NOMO-1 (cell line): ENCODE data around the gene RPS6KB1.
"Not testable (repeated sequence)": the region's sequence is repeated elsewhere in the genome, so short reads cannot be mapped to it uniquely, and the experiment has no call there.

Experiments
- DNase-seq, 2 experiments: peaks; one replicate each; lab custom pipeline; 2025; ENCODE audit not compliant: unreplicated experiment in 2 of 2; lab: John Stamatoyannopoulos, UW

The RPS6KB1 gene

DNA sequence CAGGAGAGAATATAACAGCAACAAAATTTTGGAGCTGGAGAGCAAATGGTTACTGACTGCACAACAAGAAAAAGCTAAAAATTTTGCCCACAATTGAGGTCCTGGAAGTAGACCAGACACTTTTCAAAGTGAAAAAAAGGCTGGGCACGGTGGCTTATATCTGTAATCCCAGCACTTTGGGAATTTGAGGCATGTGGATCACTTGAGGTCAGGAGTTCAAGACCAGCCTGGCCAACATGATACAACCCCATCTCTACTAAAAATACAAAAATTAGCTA lies 23.0 kb upstream of the RPS6KB1 start:
- DNase-seq: no peak

DNA sequence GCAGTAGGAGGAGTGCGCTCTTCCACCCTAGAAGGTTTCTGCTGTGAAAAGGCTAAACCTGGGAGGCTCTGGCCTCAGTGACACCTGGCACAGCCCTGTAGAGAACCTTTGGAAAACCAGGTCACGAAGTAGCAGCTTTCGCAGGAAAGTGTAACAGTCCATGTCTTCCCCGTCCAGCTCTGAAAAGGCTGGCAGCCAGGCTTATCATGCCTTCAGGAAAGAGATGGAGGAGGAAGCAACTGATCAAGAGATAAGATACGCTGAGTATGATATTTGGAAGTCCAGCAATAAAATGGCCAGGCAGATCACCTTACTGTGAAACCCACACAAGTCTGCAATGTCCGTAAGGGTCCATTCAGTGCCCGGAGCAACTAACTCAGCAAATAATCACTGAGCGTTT lies 22.4 kb upstream of the RPS6KB1 start:
- DNase-seq: no peak

DNA sequence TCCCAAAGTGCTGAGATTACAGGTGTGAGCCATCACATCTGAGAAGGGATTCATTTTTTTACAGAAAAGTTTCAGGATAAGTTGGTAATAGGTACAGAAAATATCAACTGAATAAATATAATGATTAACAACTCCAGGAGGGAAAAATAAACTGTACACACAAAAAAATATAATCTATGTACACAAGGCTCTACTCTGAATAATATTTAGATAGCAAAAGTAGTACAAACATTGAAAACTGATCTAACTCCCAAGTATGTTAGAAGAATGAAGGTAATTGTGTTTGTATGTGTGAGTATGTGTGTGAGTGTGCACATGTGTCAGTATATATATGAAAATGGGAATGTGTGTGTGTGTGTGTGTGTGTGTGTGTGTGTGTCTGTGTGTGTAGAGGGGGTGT lies 20.6 kb upstream of the RPS6KB1 start:
- DNase-seq: no peak

DNA sequence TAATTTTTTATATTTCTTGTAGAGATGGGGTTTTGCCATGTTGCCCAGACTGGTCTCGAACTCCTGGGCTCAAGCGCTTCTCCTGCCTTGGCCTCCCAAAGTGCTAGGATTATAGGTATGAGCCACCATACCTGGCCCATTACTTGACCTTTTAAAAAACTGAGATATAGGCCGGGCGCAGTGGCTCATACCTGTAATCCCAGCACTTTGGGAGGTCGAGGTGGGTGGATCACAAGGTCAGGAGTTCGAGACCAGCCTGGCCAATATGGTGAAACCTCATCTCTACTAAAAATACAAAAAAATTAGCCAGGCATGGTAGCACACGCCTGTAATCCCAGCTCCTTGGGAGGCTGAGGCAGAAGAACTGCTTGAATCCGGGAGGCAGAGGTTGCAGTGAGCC lies 19.5 kb upstream of the RPS6KB1 start:
- DNase-seq: not testable (repeated sequence)

DNA sequence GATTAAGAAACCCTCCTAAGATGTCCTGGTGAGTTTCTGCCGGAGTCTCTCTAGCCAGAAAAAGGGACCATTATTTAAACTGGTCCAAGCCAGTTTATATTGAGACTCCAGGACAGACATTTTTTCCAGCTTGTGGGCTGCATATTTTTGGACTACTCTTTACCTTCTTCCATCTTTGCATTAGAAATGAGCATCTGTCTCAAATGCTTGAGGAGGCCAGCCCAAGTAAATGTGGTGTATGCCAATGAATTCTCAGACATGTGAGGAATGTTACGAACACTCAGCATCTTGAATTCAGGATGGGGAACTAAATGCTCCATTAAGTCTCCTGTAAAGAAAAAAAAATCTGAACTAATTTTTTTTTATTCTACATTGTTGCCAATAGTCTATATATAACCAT lies 18.5 kb upstream of the RPS6KB1 start:
- no peak for DNase-seq

DNA sequence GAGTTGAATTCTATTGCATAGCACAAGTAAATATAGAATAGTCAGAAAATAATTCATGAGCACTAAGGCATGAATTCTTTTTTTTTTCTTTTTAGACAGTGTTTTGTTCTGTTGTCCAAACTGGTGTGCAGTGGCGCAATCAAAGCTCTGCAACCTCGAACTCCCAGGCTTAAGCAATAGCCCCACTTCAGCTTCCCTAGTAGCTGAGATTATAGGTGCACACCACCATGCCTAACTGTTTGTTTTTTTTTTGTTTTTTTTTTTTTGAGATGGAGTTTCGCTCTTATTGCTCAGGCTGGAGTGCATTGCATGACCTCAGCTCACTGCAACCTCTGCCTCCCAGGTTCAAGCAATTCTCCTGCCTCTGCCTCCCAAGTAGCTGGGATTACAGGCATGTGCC lies 16.8 kb upstream of the RPS6KB1 start:
- peak; percentile 30 to 46 for DNase-seq

DNA sequence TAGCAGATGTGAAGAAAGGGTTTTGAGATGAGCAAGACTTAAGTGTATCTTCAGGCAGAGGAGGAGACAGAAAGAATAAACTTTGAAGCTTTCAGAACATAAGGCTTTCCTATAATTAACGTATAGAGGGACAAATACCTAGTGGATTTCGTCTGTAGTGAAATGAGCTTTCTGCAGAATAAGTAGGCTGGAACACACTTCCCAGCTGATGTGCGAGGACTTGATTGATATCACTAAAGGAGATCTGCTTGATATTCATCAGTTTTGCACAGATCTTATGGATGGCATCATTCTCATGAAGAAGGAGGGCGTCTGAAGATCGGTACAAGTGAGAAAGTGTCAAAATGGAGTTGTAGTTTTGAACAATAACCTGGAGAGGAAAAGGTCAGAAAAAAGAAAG lies 15.0 kb upstream of the RPS6KB1 start:
- no peak for DNase-seq

DNA sequence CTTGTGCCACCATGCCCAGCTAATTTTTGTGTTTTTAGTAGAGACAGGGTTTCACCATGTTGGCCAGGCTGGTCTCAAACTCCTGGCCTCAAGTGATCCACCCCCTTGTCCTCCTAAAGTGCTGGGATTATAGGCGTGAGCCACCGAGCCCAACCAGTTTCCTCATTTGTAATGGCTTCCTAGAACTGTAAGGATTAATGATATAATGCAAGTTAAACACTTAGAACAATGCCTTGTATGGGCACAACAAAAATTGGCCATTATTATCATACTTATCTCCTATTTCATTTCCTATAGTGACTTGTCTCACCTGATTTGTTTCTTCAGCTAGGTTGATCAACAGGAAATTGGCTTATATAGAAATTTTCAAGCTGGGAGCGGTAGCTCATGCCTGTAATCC lies 14.3 kb upstream of the RPS6KB1 start:
- no peak for DNase-seq

DNA sequence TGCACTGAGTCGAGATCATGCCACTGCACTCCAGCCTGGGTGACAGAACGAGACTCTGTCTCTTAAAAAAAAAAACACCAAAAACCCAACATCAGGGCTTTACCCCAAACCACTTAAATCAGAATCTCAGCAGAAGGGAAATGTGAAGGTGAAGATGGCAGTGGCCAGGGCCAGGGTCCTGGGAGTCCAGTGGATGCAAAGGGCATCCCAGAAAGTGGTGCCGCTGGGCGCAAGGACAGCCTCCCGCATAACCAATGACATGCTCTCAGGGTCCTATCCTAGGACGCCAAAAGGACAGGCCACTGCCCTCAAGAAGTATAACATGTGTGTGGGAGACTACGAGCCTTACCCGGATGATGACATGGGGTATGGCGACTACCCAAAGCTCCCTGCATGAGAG lies 8.1 kb upstream of the RPS6KB1 start:
- DNase-seq: no peak

DNA sequence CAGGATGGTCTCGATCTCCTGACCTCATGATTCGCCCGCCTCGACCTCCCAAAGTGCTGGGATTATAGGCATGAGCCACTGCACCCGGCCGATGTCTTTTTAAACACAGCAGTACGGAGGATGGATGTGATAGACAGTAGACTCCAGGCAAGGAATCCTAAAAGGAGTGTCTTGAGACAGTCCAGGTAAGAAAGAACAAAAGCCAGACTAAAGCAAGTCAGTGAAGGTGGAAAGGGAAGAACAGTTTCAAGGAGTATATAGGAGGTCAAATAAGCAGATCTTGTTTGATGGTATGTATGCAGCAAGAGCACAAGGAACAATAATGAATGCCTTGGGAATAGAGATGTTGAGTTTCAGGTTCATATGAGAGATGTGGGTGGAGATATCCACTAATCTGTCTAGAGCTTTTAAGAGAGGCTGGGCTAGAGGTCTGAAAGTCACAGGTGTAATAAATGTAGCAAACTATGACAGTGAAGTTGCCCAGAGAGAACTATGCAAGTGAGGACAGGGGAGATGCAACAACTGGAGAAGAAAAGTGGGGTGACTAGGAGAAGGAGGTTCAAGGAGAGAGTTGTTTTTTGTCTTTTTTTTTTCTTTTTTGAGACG lies 4.7 kb upstream of the RPS6KB1 start:
- DNase-seq: no peak

DNA sequence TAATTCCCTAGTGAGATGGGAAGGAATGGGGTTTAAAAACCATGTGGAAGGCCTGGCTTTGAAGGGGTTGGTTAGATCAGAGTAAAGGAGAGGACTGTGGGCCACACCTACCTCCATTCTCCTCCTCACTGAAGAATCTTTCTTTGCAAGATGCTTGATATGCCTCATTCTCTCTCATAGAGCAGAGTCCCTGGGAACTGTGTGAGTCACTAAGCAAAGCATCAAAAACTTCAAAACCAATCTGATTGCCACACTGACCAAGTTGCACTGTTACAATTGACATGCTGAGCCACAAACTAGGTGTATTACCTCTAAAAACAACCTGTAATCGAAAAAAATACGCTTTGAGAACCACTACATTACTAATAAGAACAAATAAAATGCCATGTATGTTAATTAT lies 2.2 kb upstream of the RPS6KB1 start:
- no peak for DNase-seq

DNA sequence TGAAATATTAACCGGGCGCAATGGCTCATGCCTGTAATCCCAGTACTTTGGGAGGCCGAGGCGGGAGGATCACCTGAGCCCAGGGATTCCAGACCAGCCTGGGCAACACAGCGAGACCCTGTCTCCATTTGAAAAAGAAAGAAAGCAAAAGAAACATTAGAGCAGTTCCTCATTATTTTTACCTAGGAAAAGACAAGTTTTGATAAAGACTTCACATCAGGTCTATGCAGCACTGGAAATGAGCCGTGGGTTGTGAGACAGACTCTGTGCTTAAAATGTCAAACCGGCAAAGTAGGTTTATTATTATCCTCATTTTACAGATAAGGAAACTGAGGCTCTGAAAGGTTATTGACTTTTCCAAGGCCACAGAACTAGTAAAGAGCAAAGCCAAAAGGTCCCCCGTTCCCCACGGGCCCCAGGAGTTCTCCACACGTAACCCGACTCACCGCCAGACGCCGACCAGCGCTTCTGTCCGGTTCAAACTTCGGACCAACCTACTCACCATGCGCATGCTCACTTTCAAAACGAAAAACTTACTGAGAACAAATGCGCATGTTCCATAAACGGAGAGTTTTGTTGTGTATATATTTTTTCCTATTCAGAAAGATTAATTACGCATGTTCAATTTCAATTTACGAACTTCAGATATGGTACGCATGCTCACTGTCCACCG lies 534 bp upstream of the RPS6KB1 start:
- peak; percentile 32 to 80 for DNase-seq

DNA sequence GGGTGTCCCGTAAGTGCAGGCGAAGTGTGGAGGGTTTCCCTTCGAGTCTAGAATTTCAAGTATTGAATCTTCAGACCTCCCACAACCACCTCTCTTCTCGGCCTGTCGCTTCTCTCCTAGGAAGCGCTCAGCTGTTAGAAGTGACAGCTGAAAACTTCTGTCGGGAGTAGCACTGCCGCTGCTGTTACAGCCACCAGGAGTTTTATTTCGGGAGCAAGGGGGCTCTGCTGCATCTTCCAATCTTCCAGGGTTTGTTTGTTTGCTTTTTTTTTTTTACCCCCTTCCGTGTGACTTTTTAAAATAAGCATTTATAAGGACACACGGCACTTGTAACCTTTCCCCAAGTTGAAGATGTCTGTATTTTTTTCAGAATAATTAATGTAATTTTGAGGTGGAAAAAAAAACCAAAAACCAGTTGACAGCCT lies 767 bp downstream of the RPS6KB1 start:
- peak in 1 of 2 experiments; percentile 18 for DNase-seq

DNA sequence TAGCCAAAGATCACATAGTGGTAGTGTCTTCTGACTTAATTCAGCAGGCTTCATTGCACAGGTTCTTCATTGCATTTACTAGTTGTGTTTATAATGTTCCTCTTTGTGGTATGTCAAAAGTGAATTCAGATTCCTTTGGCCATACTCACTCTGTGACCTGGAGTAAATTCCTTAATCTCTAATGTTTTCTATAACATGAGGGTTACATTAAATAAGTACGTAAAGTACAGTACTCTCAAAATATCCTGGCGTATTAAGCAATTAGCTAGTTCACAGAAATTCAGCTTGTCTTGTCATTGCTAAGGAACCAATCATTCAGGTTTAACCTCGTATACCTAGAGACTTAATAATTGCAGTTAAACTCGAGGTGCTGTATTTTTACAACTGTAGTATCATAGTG lies 4.2 kb downstream of the RPS6KB1 start:
- DNase-seq: peak in 1 of 2 experiments; percentile 0

DNA sequence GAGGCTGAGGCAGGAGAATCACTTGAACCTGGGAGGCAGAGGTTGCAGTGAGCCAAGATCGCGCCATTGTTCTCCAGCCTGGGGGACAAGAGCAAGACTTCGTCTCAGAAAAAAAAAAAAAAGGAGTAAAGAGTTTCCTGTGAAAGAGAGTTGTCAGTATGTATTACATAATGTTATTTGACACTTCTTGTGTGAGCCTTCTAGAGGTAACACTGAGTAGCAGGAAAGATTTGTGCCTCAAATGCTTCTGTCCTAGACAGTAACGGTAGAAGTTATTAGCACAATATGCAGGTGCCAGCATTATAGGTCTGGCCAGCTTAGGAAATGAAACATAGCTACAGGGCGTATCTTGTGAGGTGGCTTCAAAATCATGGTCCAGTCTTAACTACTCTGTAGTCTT lies 6.2 kb downstream of the RPS6KB1 start:
- DNase-seq: peak; percentile 11 to 57

DNA sequence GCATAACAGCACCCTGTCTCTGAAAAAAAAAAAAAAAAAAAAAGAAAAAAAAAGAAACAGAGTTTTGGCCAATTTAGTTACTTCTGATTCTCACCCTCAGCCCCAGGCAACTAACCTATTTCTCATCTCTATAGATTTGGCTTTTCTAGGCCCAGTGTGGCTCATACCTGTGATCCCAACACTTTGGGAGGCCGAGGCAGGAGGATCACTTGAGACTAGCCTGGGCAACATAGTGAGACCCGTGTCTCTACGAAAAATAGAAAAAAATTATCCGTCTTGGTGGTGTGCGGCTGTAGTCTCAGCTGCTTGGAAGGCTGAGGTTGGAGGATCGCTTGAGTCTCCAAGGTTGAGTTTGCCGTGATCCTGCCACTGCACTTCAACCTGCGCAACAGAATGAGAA lies 8.7 kb downstream of the RPS6KB1 start:
- no peak for DNase-seq

DNA sequence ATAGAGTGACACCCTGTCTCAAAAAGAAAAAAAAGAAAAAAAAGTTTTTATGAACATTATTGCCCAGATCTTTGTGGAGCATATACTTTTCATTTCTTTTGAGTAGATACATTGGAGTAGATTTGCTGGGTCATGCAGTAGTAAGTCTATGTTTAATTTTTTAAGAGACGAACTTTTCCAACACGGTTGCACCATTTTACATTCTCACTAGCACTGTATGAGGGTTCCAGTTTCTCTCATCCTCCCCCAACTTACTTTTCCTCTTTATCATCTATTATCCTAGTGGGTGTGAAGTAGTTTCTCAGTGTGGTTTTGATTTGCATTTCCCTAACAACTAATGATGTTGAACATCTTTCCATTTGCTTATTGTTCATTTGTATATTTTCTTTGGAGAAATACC lies 10.5 kb downstream of the RPS6KB1 start:
- no peak for DNase-seq

DNA sequence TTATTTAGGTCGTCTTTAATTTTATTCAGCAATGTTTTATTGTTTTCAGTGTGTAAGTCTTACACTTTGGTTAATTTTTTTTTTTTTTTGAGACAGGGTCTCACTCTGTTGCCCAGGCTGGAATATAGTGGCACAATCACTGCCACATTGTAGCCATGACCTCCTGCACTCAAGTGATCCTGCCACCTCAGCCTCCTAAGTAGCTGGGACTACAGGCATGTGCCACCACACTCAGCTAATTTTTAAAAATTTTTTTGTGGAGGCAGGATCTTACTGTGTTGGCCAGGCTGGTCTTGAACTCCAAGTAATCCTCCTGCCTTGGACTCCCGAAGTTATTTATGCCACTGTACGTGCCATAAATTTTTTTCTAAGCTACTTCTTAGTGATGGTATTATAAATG lies 14.5 kb downstream of the RPS6KB1 start:
- no peak for DNase-seq

DNA sequence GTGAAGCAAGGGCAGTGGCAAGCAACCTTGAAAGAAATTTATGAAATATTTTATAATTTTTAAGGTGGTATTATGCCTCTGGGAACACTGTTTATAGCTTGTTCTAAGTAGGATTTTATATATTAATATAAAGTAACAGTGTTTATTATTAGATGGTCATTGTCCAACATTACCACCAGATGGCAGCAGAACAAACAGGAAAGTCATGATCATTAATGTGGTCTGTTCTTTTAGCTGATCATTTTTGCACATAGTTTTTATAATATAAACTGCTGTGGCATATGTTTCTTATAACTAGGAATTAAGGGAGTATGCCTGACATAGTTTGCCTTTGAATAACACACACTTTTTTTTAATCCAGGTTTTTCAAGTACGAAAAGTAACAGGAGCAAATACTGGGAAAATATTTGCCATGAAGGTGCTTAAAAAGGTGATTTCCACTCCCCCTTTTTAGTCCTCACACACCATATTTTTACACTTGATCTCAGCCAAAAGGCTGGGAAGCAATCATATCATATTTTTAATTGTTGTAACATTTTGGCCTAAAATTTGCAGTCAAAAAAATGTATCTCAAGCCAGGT lies 21.4 kb downstream of the RPS6KB1 start:
- DNase-seq: peak in 1 of 2 experiments; percentile 62

DNA sequence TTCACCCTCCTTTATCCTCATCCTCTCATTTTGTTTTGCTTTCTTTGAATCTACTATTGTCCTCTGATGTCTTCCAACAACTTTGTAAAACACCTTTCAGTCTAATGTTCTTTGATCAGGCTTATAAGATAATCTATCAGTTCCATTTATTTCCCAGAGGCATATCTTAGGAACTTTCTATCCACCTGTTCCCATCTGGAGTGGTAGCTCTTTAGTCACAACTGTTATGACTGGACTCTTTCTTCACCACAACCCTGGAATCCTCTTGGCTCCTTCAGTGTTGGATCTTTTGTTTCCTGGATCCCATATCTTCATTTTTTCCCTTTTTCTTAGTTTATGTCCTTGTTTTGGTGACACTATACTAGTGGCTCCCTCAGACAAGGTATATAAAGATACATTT lies 23.5 kb downstream of the RPS6KB1 start:
- no peak for DNase-seq

DNA sequence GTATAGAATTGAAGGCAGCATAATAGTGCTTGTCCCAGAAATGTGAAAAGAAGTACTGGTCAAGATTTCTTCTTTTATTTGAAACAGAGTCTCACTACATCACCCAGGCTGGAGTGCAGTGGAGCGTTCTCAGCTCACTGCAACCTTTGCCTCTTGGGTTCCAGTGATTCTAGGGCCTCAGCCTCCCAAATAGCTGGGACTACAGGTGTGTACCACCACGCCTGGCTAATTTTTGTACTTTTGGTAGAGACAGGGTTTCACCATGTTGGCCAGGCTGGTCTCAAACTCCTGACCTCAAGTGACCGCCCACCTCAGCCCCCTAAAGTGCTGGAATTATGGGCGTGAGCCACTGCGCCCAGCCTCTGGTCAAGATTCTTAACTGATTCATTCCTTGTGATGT lies 27.7 kb downstream of the RPS6KB1 start:
- DNase-seq: not testable (repeated sequence)

DNA sequence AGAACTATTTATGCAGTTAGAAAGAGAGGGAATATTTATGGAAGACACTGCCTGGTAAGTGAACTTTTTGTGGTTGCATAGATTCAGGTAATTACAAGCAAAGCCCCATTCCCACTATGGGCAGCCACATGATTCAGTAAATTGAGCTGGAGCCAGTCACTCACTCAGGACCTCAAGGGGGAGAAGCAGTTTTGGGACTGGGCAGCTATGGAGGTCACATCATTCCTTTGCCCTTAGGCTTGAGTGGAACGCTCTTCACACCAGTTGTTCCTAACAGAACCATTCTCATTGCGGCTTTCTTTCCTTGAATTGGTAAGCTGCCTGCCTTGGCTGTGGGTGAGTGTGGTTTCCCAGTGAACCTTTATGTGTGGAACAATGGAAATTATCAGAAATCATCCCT lies 37.2 kb downstream of the RPS6KB1 start:
- DNase-seq: not testable (repeated sequence)

DNA sequence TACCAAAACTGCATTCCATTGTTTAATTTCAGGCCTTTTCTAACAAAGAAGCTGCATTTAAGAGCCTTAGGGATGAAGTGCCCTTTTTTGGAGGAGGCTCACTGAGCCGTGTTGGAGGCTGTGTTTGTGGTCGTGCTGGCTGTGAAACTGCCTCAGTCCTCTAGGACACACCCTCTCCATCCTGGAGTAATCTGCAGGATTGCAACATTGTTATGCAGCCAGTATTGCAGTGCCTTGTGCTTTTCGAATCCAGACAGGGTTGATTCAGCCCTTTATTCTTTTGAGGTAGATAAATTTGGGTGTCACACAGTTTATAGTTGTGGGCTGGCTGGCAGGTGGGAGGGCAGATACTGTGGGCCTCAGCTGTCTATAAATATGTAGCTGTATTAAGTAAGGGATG lies 37.8 kb downstream of the RPS6KB1 start:
- peak in 1 of 2 experiments; percentile 13 for DNase-seq
